ENCODE results near the gene SLC11A1.
A peak's percentile ranks its signal among the peaks of the same experiment; 100 is the strongest.

The SLC11A1 gene

DNA sequence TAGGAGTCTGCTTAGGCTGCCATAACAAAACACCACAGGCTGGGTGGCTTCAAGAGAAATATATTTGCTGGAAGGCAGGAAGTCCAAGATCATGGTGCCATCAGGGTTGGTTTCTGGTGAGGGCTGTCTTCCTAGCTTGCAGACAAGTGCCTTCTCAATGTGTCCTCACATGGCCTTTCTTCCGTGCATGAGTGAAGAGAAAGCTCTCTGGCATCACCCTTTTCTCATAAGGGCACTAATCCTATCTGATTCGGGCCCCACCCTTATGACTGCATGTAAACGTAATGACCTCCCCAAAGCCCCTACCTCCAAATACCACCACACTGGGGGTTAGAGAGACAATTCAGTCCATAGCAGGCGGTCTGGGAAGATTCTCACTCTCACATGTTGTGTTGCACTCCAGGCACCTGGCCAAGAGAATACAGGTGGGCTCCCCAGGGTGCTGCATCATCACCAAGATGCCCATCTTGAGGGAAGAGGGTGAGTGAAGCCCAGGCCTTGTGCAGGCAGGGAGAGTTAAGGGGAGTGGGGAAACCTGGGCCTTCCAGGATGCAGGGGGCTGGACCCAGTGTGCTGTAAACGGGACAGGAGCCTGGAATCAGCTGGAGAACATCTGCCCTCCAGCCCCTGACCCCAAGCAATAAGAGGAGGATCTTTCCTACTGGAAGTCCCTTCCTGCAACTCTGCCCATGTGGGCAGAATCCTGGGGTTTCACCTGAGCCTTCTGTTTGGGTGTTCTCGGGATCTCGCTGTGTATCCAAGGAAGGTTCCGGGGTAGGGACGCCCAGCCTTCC lies 15.3 kb upstream of the SLC11A1 start:
- DNase-seq (ENCODE audit: low spot score): no peak

DNA sequence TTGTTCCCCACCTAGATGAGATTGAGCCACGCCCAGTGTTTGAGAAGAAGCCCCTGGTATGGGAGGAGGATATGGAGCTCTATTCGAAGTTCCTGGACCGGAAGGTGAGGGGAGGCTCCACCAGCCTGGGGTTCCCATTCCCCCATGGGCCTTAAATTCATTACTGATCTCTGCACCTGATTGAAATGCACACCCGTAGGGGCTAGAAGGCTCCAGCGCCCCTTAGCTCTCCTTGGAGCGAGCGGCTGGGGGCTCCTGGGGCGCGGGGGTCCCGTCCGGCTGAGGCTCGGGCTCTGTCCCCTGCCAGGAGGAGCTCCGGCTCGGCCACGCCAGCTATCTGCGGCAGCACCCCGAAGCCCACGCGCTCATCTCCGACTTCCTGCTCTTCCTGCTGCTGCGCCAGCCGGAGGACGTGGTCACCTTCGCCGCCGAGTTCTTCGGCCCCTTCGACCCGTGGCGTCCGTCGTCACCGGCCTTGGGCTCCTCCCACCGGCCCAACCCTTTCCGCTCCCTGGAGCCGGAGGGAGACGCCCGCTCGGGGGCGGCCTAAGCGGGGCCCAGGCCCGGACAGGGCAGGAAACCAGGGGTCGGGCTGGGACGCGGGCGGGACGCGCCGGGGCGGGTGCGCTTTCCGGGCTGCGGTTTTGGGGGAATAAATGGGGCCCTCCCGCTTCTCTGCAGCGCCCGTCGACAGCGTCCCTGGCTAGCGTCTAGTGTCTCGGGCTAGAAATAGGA lies 14.5 kb upstream of the SLC11A1 start:
- DNase-seq (ENCODE audit: low spot score): no peak

GRCh38 chr2:218368150-218368528 lies 13.9 kb upstream of the SLC11A1 start:
- DNase-seq (ENCODE audit: low spot score): no peak

DNA sequence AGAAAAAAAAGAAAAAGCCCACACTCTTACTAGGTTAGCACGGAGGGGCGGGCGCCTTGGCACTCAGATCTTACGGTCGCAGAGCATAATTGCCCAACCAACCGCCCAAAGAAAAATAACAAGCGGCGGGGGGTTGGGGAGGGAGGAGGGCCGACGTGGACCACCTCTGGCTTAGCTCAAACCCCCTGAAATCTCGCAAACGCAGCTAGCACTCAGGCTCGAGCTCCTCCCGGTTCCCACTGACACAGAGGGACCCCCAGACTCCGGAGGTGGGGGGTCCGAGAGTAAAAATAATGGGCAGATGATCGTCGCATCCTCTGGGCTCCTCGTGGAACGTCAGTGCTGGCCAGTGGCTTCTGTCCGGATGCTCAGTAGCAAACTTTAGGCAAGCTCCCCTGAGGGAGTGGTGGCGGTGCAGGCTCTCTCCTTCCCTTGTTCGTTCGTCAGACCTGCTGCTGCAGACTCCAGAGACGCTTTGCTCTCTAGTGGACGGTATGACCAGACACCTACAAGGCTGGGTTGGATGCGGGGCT lies 13.4 kb upstream of the SLC11A1 start:
- no peak for DNase-seq (ENCODE audit: low spot score)

- DNase-seq (ENCODE audit: low spot score): no peak
These were observed 12.7 kb upstream of the SLC11A1 start for GRCh38 chr2:218369330-218369729.

GRCh38 chr2:218370410-218371063 lies 11.5 kb upstream of the SLC11A1 start:
- DNase-seq (ENCODE audit: low spot score): no peak

- DNase-seq (ENCODE audit: low spot score): no peak
These were observed 10.1 kb upstream of the SLC11A1 start for GRCh38 chr2:218371983-218372350.

DNA sequence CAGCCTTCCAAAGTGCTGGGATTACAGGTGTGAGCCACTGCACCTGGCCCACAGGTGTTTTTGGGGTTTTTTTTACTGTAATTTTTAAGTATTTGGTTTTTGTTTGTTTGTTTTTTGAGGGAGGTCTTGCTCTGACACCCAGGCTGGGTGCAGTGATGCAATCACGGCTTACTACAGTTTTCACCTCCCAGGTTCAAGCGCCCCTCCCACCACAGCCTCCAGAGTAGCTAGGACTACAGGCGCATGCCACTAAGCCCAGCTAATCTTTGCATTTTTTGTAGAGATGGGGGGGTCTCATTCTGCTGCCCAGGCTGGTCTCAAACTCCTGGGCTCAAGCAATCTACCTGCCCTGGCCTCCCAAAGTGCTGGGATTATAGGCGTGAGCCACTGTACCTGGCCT lies 7.3 kb upstream of the SLC11A1 start:
- no peak for DNase-seq (ENCODE audit: low spot score)

GRCh38 chr2:218375212-218375611 lies 6.9 kb upstream of the SLC11A1 start:
- no peak for DNase-seq (ENCODE audit: low spot score)

DNA sequence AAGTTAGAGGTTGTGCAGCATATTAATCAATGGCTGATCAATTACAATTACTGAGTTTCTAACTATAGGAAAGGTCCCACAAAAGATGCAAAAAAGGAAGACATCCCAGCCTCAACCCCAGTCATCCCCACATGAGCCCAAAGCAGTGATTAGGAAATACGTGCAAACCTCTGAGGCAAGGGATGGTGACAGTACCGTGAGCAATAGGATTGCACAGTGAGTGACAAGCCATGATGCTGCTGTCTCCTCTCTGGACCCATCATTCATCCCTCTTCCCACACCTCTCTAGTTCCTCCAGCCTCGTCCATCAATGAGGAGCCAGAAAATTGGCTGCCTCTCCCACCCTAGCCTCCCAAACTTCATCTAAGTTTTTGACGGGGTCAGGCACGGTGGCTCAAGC lies 4.0 kb upstream of the SLC11A1 start:
- no peak for DNase-seq (ENCODE audit: low spot score)

GRCh38 chr2:218382785-218383184 lies 712 bp downstream of the SLC11A1 start:
- DNase-seq (ENCODE audit: low spot score): no peak

DNA sequence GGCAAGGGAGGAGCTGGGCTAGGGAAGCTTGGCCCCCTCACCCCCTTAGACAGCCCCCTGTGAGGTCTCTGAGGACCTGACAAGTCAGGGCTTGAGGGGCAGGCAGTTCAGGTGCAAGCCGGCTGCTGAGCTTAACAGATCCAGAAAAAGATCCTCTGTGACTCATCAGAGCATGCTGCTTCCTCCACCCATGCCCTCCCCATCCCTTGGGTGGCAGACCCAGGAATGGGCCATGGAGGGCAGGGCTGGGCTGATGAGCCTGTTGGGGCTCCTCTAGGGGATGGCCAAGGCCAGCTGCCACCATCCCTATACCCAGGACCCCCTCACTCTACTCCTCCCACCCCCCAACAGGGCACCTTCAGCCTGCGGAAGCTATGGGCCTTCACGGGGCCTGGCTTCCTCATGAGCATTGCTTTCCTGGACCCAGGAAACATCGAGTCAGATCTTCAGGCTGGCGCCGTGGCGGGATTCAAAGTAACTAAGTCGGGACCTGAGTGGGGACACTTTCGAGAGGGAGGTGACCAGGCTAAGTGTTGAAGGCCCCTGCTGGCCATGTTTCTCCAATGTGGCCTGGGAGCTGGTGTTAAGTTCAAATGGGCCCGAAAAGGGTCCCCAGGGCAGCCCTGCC lies 1.9 kb downstream of the SLC11A1 start:
- no peak for DNase-seq (ENCODE audit: low spot score)

GRCh38 chr2:218384975-218385374 lies 2.9 kb downstream of the SLC11A1 start:
- peak; percentile 12 for DNase-seq (ENCODE audit: low spot score)

GRCh38 chr2:218386505-218387368 lies 4.7 kb downstream of the SLC11A1 start:
- peak; percentile 26 for DNase-seq (ENCODE audit: low spot score)

DNA sequence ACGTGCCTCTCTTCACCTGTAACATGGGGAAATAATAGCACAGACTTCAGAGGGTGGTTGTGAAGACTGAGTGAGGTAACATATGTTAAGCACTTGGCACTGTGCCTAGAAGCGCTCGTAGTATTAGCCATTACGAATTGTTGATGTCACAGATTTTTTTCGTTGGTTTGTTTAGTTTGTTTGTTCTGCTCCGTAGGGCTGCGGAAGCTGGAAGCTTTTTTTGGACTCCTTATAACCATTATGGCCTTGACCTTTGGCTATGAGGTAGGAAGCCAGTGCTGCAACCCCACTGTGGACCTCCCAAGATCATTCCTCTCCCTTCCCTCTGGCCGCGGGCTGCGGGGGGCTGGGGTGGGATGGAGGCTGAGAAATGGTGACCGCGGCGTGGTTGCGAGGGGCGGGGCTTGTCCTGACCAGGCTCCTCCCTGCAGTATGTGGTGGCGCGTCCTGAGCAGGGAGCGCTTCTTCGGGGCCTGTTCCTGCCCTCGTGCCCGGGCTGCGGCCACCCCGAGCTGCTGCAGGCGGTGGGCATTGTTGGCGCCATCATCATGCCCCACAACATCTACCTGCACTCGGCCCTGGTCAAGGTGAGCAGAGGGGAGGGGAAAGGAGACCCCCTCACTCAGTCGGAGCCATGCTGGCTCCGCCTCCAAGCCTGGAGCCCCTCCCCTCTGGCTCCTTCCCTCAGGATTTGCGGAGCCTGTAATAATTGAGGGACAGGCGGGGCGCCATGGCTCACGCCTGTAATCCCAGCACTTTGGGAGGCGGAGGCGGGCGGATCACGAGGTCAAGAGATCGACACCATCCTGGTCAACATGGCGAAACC lies 5.5 kb downstream of the SLC11A1 start:
- peak; percentile 20 for DNase-seq (ENCODE audit: low spot score)

GRCh38 chr2:218389333-218390150 lies 7.5 kb downstream of the SLC11A1 start:
- DNase-seq (ENCODE audit: low spot score): peak; percentile 3

DNA sequence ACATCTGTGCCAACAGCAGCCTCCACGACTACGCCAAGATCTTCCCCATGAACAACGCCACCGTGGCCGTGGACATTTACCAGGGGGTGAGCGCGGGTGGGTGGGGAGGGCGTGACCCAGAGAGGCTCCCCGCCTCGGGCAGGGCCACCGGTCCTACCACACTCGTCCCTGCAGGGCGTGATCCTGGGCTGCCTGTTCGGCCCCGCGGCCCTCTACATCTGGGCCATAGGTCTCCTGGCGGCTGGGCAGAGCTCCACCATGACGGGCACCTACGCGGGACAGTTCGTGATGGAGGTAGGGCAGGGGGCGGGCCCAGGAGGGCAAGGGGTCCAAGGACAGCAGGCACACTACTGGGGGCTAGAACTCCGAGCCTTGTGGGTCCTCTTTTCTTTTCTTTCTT lies 9.1 kb downstream of the SLC11A1 start:
- DNase-seq (ENCODE audit: low spot score): peak; percentile 6

GRCh38 chr2:218392459-218392858 lies 10.4 kb downstream of the SLC11A1 start:
- no peak for DNase-seq (ENCODE audit: low spot score)

DNA sequence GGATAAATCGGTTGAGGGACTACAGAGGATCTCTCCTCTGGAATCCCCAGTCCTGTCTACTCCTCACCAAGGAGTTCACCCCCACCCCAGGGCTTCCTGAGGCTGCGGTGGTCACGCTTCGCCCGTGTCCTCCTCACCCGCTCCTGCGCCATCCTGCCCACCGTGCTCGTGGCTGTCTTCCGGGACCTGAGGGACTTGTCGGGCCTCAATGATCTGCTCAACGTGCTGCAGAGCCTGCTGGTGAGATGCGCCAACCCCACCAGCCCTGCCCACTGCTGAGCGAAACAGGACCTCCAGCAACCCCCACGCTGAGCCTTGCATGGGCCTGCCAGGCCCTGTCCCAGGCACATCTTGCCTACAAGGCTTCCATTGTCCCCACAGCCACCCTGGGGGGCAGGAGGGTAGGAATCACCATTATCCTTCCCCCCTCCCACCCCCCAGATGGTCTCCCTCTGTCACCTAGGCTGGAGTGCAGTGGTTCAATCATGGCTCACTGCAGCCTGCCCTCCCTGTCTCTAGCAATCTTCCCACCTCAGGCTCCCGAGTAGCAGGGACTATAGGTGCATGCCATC lies 10.9 kb downstream of the SLC11A1 start:
- DNase-seq (ENCODE audit: low spot score): peak; percentile 8

Data from D341Med (cell line).